B cell (primary cell): ENCODE data around the gene ADGRD2. TPM values are rescaled to one million over a fixed set of nuclear protein-coding genes. Genes with fewer than 3 reads are reported as not detected.

Experiments
- ATAC-seq: fragments of 200-7000 bp; cut with Tn5 transposase; one replicate; pipeline ENCODE4 v1.10.0; 2021; ENCODE audit warnings: low read depth, mild to moderate bottlenecking, moderate number of reproducible peaks, moderate library complexity
- CTCF ChIA-PET: fragments of 350-600 bp; sonication (Branson Sonifier 250); formaldehyde crosslinking; loops from one replicate; lab custom pipeline; 2021; ENCODE audit warnings: antibody characterized with exemption, inconsistent platforms; lab: Charles Lee
- POLR2A ChIA-PET: fragments of 350-600 bp; sonication (Branson Sonifier 250); formaldehyde crosslinking; loops from one replicate; lab custom pipeline; 2021; ENCODE audit warnings: antibody characterized with exemption; lab: Charles Lee
- DNase-seq: peaks from one replicate; pipeline ENCODE4 v3.0.0; 2013
- H2AFZ ChIP-seq: 2 replicates; pipeline ENCODE4 v1.6.1; 2012; ENCODE audit warnings: mild to moderate bottlenecking, low read depth, low read length; ENCODE audit not compliant: insufficient read depth, poor library complexity, severe bottlenecking
- H3K27ac ChIP-seq, 2 donors: 1 replicate in 1 of 2; 2 replicates in 1 of 2; pipeline ENCODE4 v1.5.1; 2012 to 2013; ENCODE audit warnings: low read length in 2 of 2, mild to moderate bottlenecking in 2 of 2, moderate library complexity in 1 of 2
- H3K27me3 ChIP-seq, 4 experiments: fragments of 200-600 bp in 1 of 4; sonication (generic) in 1 of 4; replicated peaks in 1 of 4; 1 replicate in 2 of 4; 2 replicates in 2 of 4; pipeline versions ENCODE4 v1.6.1 to v1.7.0; 2013 to 2016; ENCODE audit warnings: low read length in 3 of 4, mild to moderate bottlenecking in 2 of 4, mixed read lengths in 1 of 4, moderate library complexity in 1 of 4; ENCODE audit not compliant: insufficient read depth in 4 of 4, control insufficient read depth in 3 of 4; ENCODE audit errors: control extremely low read depth in 1 of 4
- H3K36me3 ChIP-seq, 2 experiments: replicated peaks in 1 of 2; 1 replicate in 1 of 2; 2 replicates in 1 of 2; pipeline versions ENCODE4 v1.6.1 to v1.7.1; 2013; ENCODE audit warnings: low read length in 1 of 2; ENCODE audit not compliant: insufficient read depth in 2 of 2, control insufficient read depth in 1 of 2; ENCODE audit errors: control extremely low read depth in 1 of 2, extremely low read depth in 1 of 2
- H3K4me1 ChIP-seq, 2 donors: fragments of 200-600 bp in 1 of 2; sonication (generic) in 1 of 2; 1 replicate in 1 of 2; 2 replicates in 1 of 2; pipeline versions ENCODE4 v1.5.1 to v1.6.1; 2013 to 2017; ENCODE audit warnings: low read length in 2 of 2; ENCODE audit not compliant: control insufficient read depth in 2 of 2, insufficient read depth in 2 of 2
- H3K4me2 ChIP-seq: replicated peaks from 2 replicates; pipeline ENCODE3; 2012; ENCODE audit warnings: mild to moderate bottlenecking, low read depth, low read length; ENCODE audit not compliant: poor library complexity, severe bottlenecking
- H3K4me3 ChIP-seq, 5 experiments: fragments of 200-600 bp in 1 of 5; sonication (generic) in 1 of 5; 1 replicate in 3 of 5; 2 replicates in 2 of 5; pipeline versions ENCODE4 v1.5.1 to v1.7.0; 2011 to 2016; ENCODE audit warnings: low read length in 4 of 5, mild to moderate bottlenecking in 4 of 5, low read depth in 2 of 5, control low read depth in 1 of 5, moderate library complexity in 1 of 5; ENCODE audit not compliant: insufficient read depth in 1 of 5; ENCODE audit errors: control extremely low read depth in 1 of 5, extremely low read depth in 1 of 5
- H3K79me2 ChIP-seq: fragments of 200-600 bp; sonication (generic); one replicate; pipeline ENCODE4 v1.6.0; 2016; ENCODE audit warnings: low read length; ENCODE audit not compliant: control insufficient read depth, insufficient read depth
- H3K9ac ChIP-seq: fragments of 200-600 bp; sonication (generic); 2 replicates; pipeline ENCODE4 v1.6.1; 2017; ENCODE audit warnings: mild to moderate bottlenecking, low read length, moderate library complexity
- H3K9me3 ChIP-seq, 3 donors: one replicate each; pipeline versions ENCODE4 v1.6.1 to v1.7.1; 2013; ENCODE audit warnings: low read length in 2 of 3; ENCODE audit not compliant: control insufficient read depth in 2 of 3, insufficient read depth in 1 of 3; ENCODE audit errors: control extremely low read depth in 1 of 3
- H4K20me1 ChIP-seq: 2 replicates; pipeline ENCODE4 v1.6.0; 2012; ENCODE audit warnings: mild to moderate bottlenecking, low read length; ENCODE audit not compliant: insufficient read depth, control insufficient read depth, poor library complexity, severe bottlenecking
- H3K27ac Mint-ChIP-seq: one replicate; pipeline ENCODE4 v1.8.0; 2021; ENCODE audit warnings: mixed read lengths
- H3K27me3 Mint-ChIP-seq: one replicate; pipeline ENCODE4 v1.8.0; 2021; ENCODE audit warnings: mixed read lengths
- H3K4me1 Mint-ChIP-seq: one replicate; pipeline ENCODE4 v1.8.0; 2021; ENCODE audit warnings: mixed read lengths
- H3K4me3 Mint-ChIP-seq: one replicate; pipeline ENCODE4 v1.8.0; 2021; ENCODE audit warnings: mixed read lengths
- H3K9me3 Mint-ChIP-seq: one replicate; pipeline ENCODE4 v1.8.0; 2022; ENCODE audit warnings: mixed read lengths; ENCODE audit not compliant: insufficient read depth
- EZH2 ChIP-seq: IDR thresholded peaks from 2 replicates; pipeline ENCODE4 v1.6.1; 2012; ENCODE audit warnings: borderline replicate concordance, low read depth, mild to moderate bottlenecking, moderate library complexity, low read length; ENCODE audit not compliant: insufficient read depth, poor library complexity, severe bottlenecking
- WGBS: methylation state at CpG from one replicate; pipeline ENCODE4 v1.1.5; 2013; ENCODE audit warnings: missing lambda C conversion rate; ENCODE audit not compliant: insufficient coverage; 5-methylcytosine and 5-hydroxymethylcytosine counted together
- intact Hi-C: fragments of 100-400 bp; cut with micrococcal nuclease; formaldehyde crosslinking; loops from one replicate; pipeline ENCODE4 v1.10.0; 2022
- polyA plus RNA-seq: library from polyadenylated mRNA; depleted of rRNA; stranded (reverse); fragments of >200 nt; gene quantifications from 2 replicates; pipeline ENCODE4 v1.2.3, GENCODE V29; 2012
- total RNA-seq, 2 donors: library from RNA; stranded (reverse); fragments of 120-200 nt in 1 of 2; gene quantifications; 1 replicate in 1 of 2; 2 replicates in 1 of 2; pipeline versions ENCODE4 v1.2.3 to v1.2.4, GENCODE V29; 2013 to 2022
- TF ChIP-seq, protein P1 (sequence below): fragments of 200-600 bp; IDR thresholded peaks from one replicate; pipeline ENCODE4 v1.8.0; 2022; ENCODE audit warnings: antibody characterized with exemption, mild to moderate bottlenecking

ADGRD2 gene
- total and polyA plus RNA-seq, 2 donors (not counting 1 experiment from before 2014, with no cell fraction given) = not detected

GRCh38 chr9:124444166-124444565 lies 6.1 kb upstream of the ADGRD2 start:
- peaks cover 0 to 16% (median 4%) of the 10 kb centered on the region in 3 donors for H3K9me3 ChIP-seq
- no peak overlapping the region for H3K4me3 Mint-ChIP-seq
- DNase-seq (no peak), ATAC-seq (no peak)
- no peaks in the 10 kb centered on the region for H3K9me3 Mint-ChIP-seq
- H3K4me1 Mint-ChIP-seq = no peaks in the 10 kb centered on the region
- H2AFZ ChIP-seq = no peak overlapping the region
- no peaks in the 10 kb centered on the region for H3K36me3 ChIP-seq
- H3K4me3 ChIP-seq = no peak overlapping the region
- peaks cover 0 to 21% (median 1%) of the 10 kb centered on the region in 4 experiments for H3K27me3 ChIP-seq
- H3K27ac Mint-ChIP-seq = no peak overlapping the region
- no CpG with 5 or more reads among the region's 3 CpGs for WGBS
- H3K27me3 Mint-ChIP-seq = peaks cover 50% of the 10 kb centered on the region
- no peak overlapping the region for H3K27ac ChIP-seq
- TF ChIP-seq EZH2 = no peak
- TF ChIP-seq, protein P1, sequence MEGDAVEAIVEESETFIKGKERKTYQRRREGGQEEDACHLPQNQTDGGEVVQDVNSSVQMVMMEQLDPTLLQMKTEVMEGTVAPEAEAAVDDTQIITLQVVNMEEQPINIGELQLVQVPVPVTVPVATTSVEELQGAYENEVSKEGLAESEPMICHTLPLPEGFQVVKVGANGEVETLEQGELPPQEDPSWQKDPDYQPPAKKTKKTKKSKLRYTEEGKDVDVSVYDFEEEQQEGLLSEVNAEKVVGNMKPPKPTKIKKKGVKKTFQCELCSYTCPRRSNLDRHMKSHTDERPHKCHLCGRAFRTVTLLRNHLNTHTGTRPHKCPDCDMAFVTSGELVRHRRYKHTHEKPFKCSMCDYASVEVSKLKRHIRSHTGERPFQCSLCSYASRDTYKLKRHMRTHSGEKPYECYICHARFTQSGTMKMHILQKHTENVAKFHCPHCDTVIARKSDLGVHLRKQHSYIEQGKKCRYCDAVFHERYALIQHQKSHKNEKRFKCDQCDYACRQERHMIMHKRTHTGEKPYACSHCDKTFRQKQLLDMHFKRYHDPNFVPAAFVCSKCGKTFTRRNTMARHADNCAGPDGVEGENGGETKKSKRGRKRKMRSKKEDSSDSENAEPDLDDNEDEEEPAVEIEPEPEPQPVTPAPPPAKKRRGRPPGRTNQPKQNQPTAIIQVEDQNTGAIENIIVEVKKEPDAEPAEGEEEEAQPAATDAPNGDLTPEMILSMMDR = no peak
- ChIA-PET CTCF (no interaction called here), POLR2A (no interaction called here)
- H3K4me1 ChIP-seq = no peaks in the 10 kb centered on the region
- no peaks in the 10 kb centered on the region for H3K79me2 ChIP-seq
- no peak overlapping the region for H3K4me2 ChIP-seq
- no peak overlapping the region for H3K9ac ChIP-seq
- intact Hi-C loops = no loop called here
- H4K20me1 ChIP-seq = no peaks in the 10 kb centered on the region

DNA sequence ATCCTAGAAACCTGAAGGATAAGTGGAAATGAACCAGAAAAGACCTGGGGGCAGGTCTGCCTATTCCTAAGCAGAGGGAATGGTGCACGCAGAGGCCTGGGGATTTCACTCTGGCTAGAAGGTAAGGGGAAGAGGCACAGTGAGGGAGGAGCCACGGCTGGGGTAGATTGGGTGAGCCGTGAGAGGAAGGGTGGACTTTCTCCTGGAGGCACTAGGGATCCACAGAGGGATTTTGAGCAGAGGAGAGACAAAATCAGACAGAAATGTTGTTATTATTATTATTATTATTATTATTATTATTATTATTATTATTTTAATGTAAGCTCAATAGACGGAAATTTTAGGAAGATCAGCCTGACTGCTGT lies 3.0 kb upstream of the ADGRD2 start:
- no peak overlapping the region for H2AFZ ChIP-seq
- H3K9ac ChIP-seq = no peak overlapping the region
- intact Hi-C loops = no loop called here
- Mint-ChIP-seq H3K4me1 (peaks cover 2% of the 10 kb centered on the region), H3K27me3 (peaks cover 52% of the 10 kb centered on the region), H3K4me3 (no peak overlapping the region), H3K27ac (no peak overlapping the region), H3K9me3 (no peaks in the 10 kb centered on the region)
- no peak overlapping the region for H3K4me2 ChIP-seq
- peaks cover 0 to 36% (median 12%) of the 10 kb centered on the region in 4 experiments for H3K27me3 ChIP-seq
- ChIA-PET POLR2A (no interaction called here), CTCF (interaction anchor here (0.8 to 1.2 kb wide), 2 partner anchors 8 to 30 kb away, joined by 3 read pairs; no protein-coding TSS in a partner anchor)
- TF ChIP-seq, protein P1 = no peak
- TF ChIP-seq EZH2 = no peak
- 74% methylated on average over 3 of the region's 4 CpGs for WGBS
- H4K20me1 ChIP-seq = no peaks in the 10 kb centered on the region
- H3K27ac ChIP-seq = no peak overlapping the region
- no peaks in the 10 kb centered on the region for H3K36me3 ChIP-seq
- H3K4me3 ChIP-seq = no peak overlapping the region
- peaks cover 0 to 8% (median 1%) of the 10 kb centered on the region in 3 donors for H3K9me3 ChIP-seq
- peaks cover 7 to 9% of the 10 kb centered on the region in 2 donors for H3K4me1 ChIP-seq
- no peaks in the 10 kb centered on the region for H3K79me2 ChIP-seq
- DNase-seq (no peak), ATAC-seq (no peak)
